Kasumi-1 (cell line): ENCODE data around the gene PAK6.
A peak's percentile ranks its signal among the peaks of the same experiment; 100 is the strongest.

Source experiments
- DNase-seq, 2 experiments: peaks; one replicate each; lab custom pipeline; 2025; lab: John Stamatoyannopoulos, UW

The PAK6 gene

GRCh38 chr15:40276927-40277326, 38.1 kb downstream of the PAK6 start:
- no peak for DNase-seq

- DNase-seq, result no peak
Measured at GRCh38 chr15:40277471-40277870, 38.6 kb downstream of the PAK6 start.

- DNase-seq, result no peak
Measured at GRCh38 chr15:40278026-40278425, 39.2 kb downstream of the PAK6 start.

- peak in 1 of 2 experiments; percentile 20 for DNase-seq
Measured at GRCh38 chr15:40279437-40280141, 40.7 kb downstream of the PAK6 start.

GRCh38 chr15:40280260-40281056, 41.6 kb downstream of the PAK6 start:
- no peak for DNase-seq

- no peak for DNase-seq
Measured at GRCh38 chr15:40281057-40281800, 42.4 kb downstream of the PAK6 start.

- DNase-seq, result no peak
Measured at GRCh38 chr15:40281801-40282146, 42.9 kb downstream of the PAK6 start.

- peak; percentile 19 to 26 for DNase-seq
Measured at GRCh38 chr15:40282147-40282868, 43.4 kb downstream of the PAK6 start.

- DNase-seq, result peak in 1 of 2 experiments; percentile 16
Measured at GRCh38 chr15:40282869-40283614, 44.2 kb downstream of the PAK6 start, which contains the start of gene ANKRD63. Gene ANKRD63, minus strand, starts transcription at chr15:40283064. Its CDS starts 478 bp downstream, at chr15:40282586.

- no peak for DNase-seq
Measured at GRCh38 chr15:40283615-40284300, 44.9 kb downstream of the PAK6 start.

GRCh38 chr15:40285151-40285550, 46.3 kb downstream of the PAK6 start:
- DNase-seq, result no peak

- no peak for DNase-seq
Measured at GRCh38 chr15:40285554-40286011, 46.7 kb downstream of the PAK6 start.

- DNase-seq, result no peak
Measured at GRCh38 chr15:40286061-40286532, 47.2 kb downstream of the PAK6 start.

- DNase-seq, result no peak
Measured at GRCh38 chr15:40286794-40287193, 47.9 kb downstream of the PAK6 start.

GRCh38 chr15:40287505-40287904, 48.6 kb downstream of the PAK6 start:
- DNase-seq, result no peak

- DNase-seq, result no peak
Measured at GRCh38 chr15:40287968-40288367, 49.1 kb downstream of the PAK6 start.

- no peak for DNase-seq
Measured at GRCh38 chr15:40289140-40289775, 50.4 kb downstream of the PAK6 start.

- no peak for DNase-seq
Measured at GRCh38 chr15:40290545-40290917, 51.7 kb downstream of the PAK6 start.

GRCh38 chr15:40290918-40291574, 52.2 kb downstream of the PAK6 start:
- DNase-seq, result no peak
